Measurements from ENCODE around the gene TMEM44.

GRCh38 chr3:194562986-194563385 lies 70.2 kb downstream of the TMEM44 start:
- TF ChIP-seq EP300 (IDR thresholded peaks at IDR 0.05; ENCODE audit: low read length), result no peak
- no peak for TF ChIP-seq ESRRA (IDR thresholded peaks at IDR 0.05; ENCODE audit: borderline replicate concordance, low read depth)
- no peak for TF ChIP-seq ZNF644 (tag; IDR thresholded peaks at IDR 0.05; ENCODE audit: low read depth)
- no peak for TF ChIP-seq HMGXB4 (CRISPR knock-in tag; IDR thresholded peaks at IDR 0.05)
- no peak for TF ChIP-seq ZNF12 (CRISPR knock-in tag; IDR thresholded peaks at IDR 0.05)
- no peak for TF ChIP-seq YY1 (IDR thresholded peaks at IDR 0.05; ENCODE audit: borderline replicate concordance in 1 of 3, control insufficient read depth in 1 of 3, extremely low read depth in 1 of 3, insufficient read depth in 3 of 3, insufficient read length in 1 of 3, insufficient replicate concordance in 2 of 3, low read depth in 1 of 3, low read length in 2 of 3)
- TF ChIP-seq SP1 (CRISPR knock-in tag; IDR thresholded peaks at IDR 0.05), result no peak
- no peak for TF ChIP-seq CBFB (CRISPR knock-in tag; IDR thresholded peaks at IDR 0.05)
- TF ChIP-seq FOXJ3 (CRISPR knock-in tag; IDR thresholded peaks at IDR 0.05), result no peak
- no peak for TF ChIP-seq DDX20 (tag; IDR thresholded peaks at IDR 0.05; ENCODE audit: low read depth)
- TF ChIP-seq EZH2 (IDR thresholded peaks at IDR 0.05; ENCODE audit: borderline replicate concordance, low read depth, low read length), result no peak
- TF ChIP-seq FOXK1 (CRISPR knock-in tag; IDR thresholded peaks at IDR 0.05; ENCODE audit: borderline replicate concordance), result no peak
- TF ChIP-seq CBX5 (IDR thresholded peaks at IDR 0.05; ENCODE audit: borderline replicate concordance, low read depth), result no peak
